ENCODE results near the gene S100A16. TPM values are rescaled to one million over a fixed set of nuclear protein-coding genes. Genes with fewer than 3 reads are reported as not detected.
A peak's percentile ranks its signal among the peaks of the same experiment; 100 is the strongest.

The S100A16 gene
- total RNA-seq, 1 donor from 2014 or later, result not detected

DNA sequence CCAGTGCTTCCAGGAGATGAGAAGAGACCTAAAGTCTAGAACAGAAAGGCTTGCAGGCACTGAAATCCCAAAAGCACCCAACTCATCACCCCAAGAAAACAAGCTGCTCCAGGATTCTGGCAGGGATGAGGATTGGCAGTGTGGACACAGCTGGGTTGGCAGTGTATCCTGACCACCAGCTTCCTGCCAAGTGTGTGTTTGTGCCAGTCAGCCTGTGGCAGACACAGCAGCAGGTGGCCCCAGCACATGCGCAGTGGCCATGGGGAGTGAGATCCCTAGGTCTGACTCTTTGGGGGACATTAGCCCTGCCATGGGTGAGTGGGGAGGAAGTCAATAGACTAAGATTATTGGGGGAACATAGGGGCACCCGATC, 36.9 kb upstream of the S100A16 start:
- peaks cover 6% of the 10 kb centered on the region for H3K4me1 Mint-ChIP-seq
- DNase-seq, result no peak
- peak overlapping the region; percentile 16 for H3K27ac Mint-ChIP-seq
- POLR2A ChIA-PET, result interaction anchor here (0.6 kb wide), 1 partner anchor 55 kb away, joined by 5 read pairs; no protein-coding TSS in a partner anchor
- H3K9me3 Mint-ChIP-seq, result no peaks in the 10 kb centered on the region
- peaks cover 28% of the 10 kb centered on the region for H3K36me3 Mint-ChIP-seq (ENCODE audit: low read depth)
- no peak overlapping the region for H3K4me3 Mint-ChIP-seq
- CTCF ChIA-PET, result interaction anchor here (0.9 kb wide), 1 partner anchor 139 kb away, joined by 3 read pairs; no protein-coding TSS in a partner anchor
- TF ChIP-seq, protein P1, sequence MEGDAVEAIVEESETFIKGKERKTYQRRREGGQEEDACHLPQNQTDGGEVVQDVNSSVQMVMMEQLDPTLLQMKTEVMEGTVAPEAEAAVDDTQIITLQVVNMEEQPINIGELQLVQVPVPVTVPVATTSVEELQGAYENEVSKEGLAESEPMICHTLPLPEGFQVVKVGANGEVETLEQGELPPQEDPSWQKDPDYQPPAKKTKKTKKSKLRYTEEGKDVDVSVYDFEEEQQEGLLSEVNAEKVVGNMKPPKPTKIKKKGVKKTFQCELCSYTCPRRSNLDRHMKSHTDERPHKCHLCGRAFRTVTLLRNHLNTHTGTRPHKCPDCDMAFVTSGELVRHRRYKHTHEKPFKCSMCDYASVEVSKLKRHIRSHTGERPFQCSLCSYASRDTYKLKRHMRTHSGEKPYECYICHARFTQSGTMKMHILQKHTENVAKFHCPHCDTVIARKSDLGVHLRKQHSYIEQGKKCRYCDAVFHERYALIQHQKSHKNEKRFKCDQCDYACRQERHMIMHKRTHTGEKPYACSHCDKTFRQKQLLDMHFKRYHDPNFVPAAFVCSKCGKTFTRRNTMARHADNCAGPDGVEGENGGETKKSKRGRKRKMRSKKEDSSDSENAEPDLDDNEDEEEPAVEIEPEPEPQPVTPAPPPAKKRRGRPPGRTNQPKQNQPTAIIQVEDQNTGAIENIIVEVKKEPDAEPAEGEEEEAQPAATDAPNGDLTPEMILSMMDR (IDR thresholded peaks at IDR 0.05), result no peak
- intact Hi-C loops (cut with micrococcal nuclease), result no loop called here
- no peaks in the 10 kb centered on the region for H3K27me3 Mint-ChIP-seq
- no peak for ATAC-seq (ENCODE audit: low read depth)

DNA sequence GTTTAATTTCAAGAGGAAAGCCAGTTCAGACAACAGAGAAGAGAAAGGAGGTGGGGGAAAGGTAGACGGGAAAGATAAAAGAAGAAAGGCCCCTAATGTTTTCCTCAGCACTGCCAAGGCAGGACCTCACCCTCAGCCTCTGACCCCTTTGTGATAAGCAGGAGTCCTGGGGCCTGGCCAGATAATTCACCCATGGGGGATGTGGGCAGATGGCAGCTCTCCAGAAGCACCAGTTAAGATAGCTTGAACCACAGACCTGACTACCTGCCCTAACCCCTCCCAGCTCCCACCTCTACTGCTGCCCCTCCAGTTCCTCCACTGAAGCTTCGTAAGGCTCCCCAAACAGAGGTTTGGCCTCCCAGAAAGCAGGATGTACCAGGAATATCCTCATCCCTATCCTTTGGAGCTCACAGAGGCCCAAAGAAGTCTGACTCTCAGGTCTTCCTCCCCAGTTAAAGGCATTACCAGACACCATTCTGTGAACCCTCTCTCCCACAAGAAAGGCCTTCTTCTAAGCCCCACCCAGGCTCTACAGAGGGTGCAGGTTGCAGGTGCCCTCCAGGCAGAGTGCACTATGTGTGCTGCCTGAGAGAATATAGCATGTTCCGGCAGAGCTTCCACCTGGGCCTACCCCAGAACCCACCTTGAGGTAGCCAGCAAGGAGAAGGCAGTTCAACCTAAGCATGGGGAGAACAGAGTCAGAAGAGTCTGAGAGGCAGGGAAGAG, 36.4 kb upstream of the S100A16 start:
- H3K27me3 Mint-ChIP-seq, result no peaks in the 10 kb centered on the region
- ChIA-PET POLR2A (interaction anchor here (0.6 kb wide), 1 partner anchor 54 kb away, joined by 5 read pairs; no protein-coding TSS in a partner anchor), CTCF (interaction anchor here (0.6 to 1.3 kb wide), 3 partner anchors 81 to 1701 kb away, joined by 3 read pairs; no protein-coding TSS in a partner anchor)
- TF ChIP-seq, protein P1 (IDR thresholded peaks at IDR 0.05), result no peak
- DNase-seq (no peak), ATAC-seq (ENCODE audit: low read depth) (no peak)
- no peak overlapping the region for H3K27ac Mint-ChIP-seq
- peaks cover 34% of the 10 kb centered on the region for H3K36me3 Mint-ChIP-seq (ENCODE audit: low read depth)
- intact Hi-C loops (cut with micrococcal nuclease), result no loop called here
- no peak overlapping the region for H3K4me3 Mint-ChIP-seq
- peaks cover 8% of the 10 kb centered on the region for H3K4me1 Mint-ChIP-seq
- H3K9me3 Mint-ChIP-seq, result no peaks in the 10 kb centered on the region

DNA sequence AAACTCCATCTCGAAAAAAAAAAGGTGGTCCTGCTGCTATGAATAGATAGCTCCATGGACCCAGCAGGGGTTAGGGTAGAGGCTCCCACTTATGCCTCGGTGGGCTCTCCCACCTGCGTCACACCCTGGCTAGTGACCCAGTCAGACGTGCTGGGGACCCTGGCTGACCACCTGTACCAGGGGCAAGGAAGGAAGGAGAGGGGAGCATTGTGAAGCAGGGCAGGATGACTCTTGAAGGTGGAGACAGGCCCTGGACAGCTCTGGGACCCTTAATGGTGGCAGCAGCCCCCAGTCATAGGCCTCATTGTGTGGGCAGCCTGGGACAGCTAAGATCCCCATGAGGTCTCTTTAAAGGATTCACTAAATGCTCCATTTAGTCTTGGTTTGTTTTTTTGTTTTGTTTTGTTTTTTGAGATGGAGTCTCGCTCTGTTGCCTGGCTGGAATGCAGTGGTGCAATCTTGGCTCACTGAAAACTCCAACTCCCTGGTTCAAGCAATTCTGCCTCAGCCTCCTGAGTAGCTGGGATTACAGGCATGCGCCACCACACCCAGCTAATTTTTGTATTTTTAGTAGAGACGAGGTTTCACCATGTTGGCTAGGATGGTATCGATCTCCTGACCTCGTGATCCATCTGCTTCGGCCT, 35.2 kb upstream of the S100A16 start:
- Mint-ChIP-seq H3K27ac (peak overlapping the region; percentile 30), H3K4me1 (peaks cover 12% of the 10 kb centered on the region), H3K4me3 (no peak overlapping the region), H3K36me3 (ENCODE audit: low read depth) (peaks cover 45% of the 10 kb centered on the region), H3K27me3 (no peaks in the 10 kb centered on the region), H3K9me3 (no peaks in the 10 kb centered on the region)
- POLR2A ChIA-PET, result interaction anchor here (0.6 to 2.1 kb wide), 5 partner anchors 11 to 94 kb away, joined by 3 to 14 read pairs (median 5); partner anchors contain the start of genes CHTOP and SNAPIN
- TF ChIP-seq, protein P1 (IDR thresholded peaks at IDR 0.05), result no peak
- ATAC-seq (ENCODE audit: low read depth) (no peak), DNase-seq (no peak)
- intact Hi-C loops (cut with micrococcal nuclease), result no loop called here
- CTCF ChIA-PET, result interaction anchor here (0.6 to 1.3 kb wide), 2 partner anchors 80 to 1700 kb away, joined by 3 read pairs; no protein-coding TSS in a partner anchor

DNA sequence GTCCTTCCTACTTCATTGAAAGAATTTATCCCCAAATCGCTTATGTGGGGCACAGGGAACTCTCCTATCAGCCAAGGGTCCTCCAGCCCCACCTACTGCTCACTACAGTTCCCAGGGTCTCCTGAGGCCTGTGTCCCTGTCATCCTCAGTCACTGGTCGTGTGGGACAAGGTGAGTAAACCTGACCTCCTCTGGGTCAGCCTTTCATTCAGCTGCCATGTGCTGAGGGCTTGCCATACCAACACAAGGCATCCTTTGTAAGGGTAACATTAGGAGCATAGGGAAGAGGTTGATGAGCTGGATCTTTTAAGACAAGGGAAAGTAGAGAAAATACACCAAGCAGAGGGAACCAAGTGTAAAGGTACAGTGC, 34.4 kb upstream of the S100A16 start:
- ChIA-PET CTCF (no interaction called here), POLR2A (interaction anchor here (0.6 to 2.1 kb wide), 4 partner anchors 12 to 75 kb away, joined by 3 to 14 read pairs (median 4); partner anchors contain the start of genes CHTOP and SNAPIN)
- H3K4me3 Mint-ChIP-seq, result no peak overlapping the region
- H3K27me3 Mint-ChIP-seq, result no peaks in the 10 kb centered on the region
- peak overlapping the region; percentile 71 for H3K27ac Mint-ChIP-seq
- H3K9me3 Mint-ChIP-seq, result no peaks in the 10 kb centered on the region
- intact Hi-C loops (cut with micrococcal nuclease), result no loop called here
- DNase-seq (no peak), ATAC-seq (ENCODE audit: low read depth) (no peak)
- peaks cover 52% of the 10 kb centered on the region for H3K36me3 Mint-ChIP-seq (ENCODE audit: low read depth)
- peaks cover 12% of the 10 kb centered on the region for H3K4me1 Mint-ChIP-seq
- TF ChIP-seq, protein P1 (IDR thresholded peaks at IDR 0.05), result no peak
